Kidney (tissue), 14 donors: ENCODE measurements around the gene SEPTIN1. TPM values are rescaled to one million over a fixed set of nuclear protein-coding genes. Genes with fewer than 3 reads are reported as not detected.

Experiments
- DNase-seq, 5 donors: peaks; one replicate each; pipeline ENCODE4 v3.0.0-alpha.2; 2013 to 2020
- FAIRE-seq: peaks from 2 replicates; lab custom pipeline; 2012; peaks lifted over from hg19 to GRCh38; lab: Jason Lieb, UNC
- H3K27ac ChIP-seq, 2 donors: one replicate each; pipeline ENCODE4 v1.7.0; 2013; ENCODE audit warnings: low read depth in 2 of 2, low read length in 2 of 2, inconsistent platforms in 1 of 2
- H3K27me3 ChIP-seq: one replicate; pipeline ENCODE4 v1.7.1; 2013; ENCODE audit warnings: low read length, inconsistent platforms; ENCODE audit not compliant: control insufficient read depth, insufficient read depth
- H3K36me3 ChIP-seq, 3 donors: one replicate each; pipeline versions ENCODE4 v1.7.0 to v1.7.1; 2013; ENCODE audit warnings: low read length in 3 of 3, control low read depth in 1 of 3, inconsistent platforms in 1 of 3; ENCODE audit not compliant: insufficient read depth in 3 of 3, control insufficient read depth in 2 of 3
- H3K4me1 ChIP-seq, 3 donors: one replicate each; pipeline versions ENCODE4 v1.7.0 to v1.7.1; 2013; ENCODE audit warnings: low read length in 3 of 3, inconsistent platforms in 1 of 3, low read depth in 1 of 3; ENCODE audit not compliant: control insufficient read depth in 2 of 3, insufficient read depth in 2 of 3
- H3K4me3 ChIP-seq, 3 donors: one replicate each; pipeline versions ENCODE4 v1.7.0 to v1.8.1; 2013; ENCODE audit warnings: low read length in 3 of 3, control low read depth in 1 of 3, inconsistent platforms in 1 of 3
- H3K9ac ChIP-seq, 3 donors: one replicate each; pipeline versions ENCODE4 v1.7.0 to v1.7.1; 2013; ENCODE audit warnings: low read length in 3 of 3, control low read depth in 1 of 3, inconsistent platforms in 1 of 3
- H3K9me3 ChIP-seq, 3 donors: one replicate each; pipeline versions ENCODE4 v1.7.0 to v1.7.1; 2013; ENCODE audit warnings: low read length in 3 of 3, control low read depth in 1 of 3, inconsistent platforms in 1 of 3; ENCODE audit not compliant: control insufficient read depth in 2 of 3, insufficient read depth in 1 of 3
- CTCF ChIP-seq: IDR thresholded peaks from 3 replicates; pipeline ENCODE4 v1.5.1; 2012; ENCODE audit warnings: mild to moderate bottlenecking, moderate library complexity, borderline replicate concordance; ENCODE audit not compliant: insufficient read depth; ENCODE audit errors: extremely low read depth
- intact Hi-C: fragments of 100-400 bp; cut with DNase I; formaldehyde crosslinking; loops from one replicate; pipeline ENCODE4 v1.11.1; 2022
- polyA plus RNA-seq: library from polyadenylated mRNA; stranded (reverse); fragments of 350-450 nt; fragmentation: Illumina TruSeq; extraction: RNeasy Lipid Tissue Mini Kit (QIAGEN cat#74804); gene quantifications from one replicate; pipeline ENCODE4 v1.2.3, GENCODE V29; 2014; ENCODE audit warnings: low read depth, low replicate concordance; ENCODE audit not compliant: insufficient read depth
- total RNA-seq: library from RNA; stranded (reverse); fragmentation: NEBNext Ultra II Directional; extraction: Animal tissue kit (Norgen Biotek cat#: 25700); gene quantifications from one replicate; pipeline ENCODE4 v1.2.1, GENCODE V29; 2021
- donor health status: control.
- donor health status: control.
- donor health status: control.
- donor health status: control.
- donor health status: control.
- donor health status: DM: yes; HTN: yes; CAD: no.
- donor health status: Normal renal cell carcinoma (clear cell type).

The SEPTIN1 gene
- total and polyA plus RNA-seq, 2 donors from 2014 or later: 5.0 to 12.8 TPM

GRCh38 chr16:30369938-30370455, 12.4 kb downstream of the SEPTIN1 start:
- peak overlapping the region in 1 of 3 donors; percentile 89 for H3K4me3 ChIP-seq
- peaks cover 0 to 5% (median 2%) of the 10 kb centered on the region in 3 donors for H3K36me3 ChIP-seq
- H3K9me3 ChIP-seq: no peaks in the 10 kb centered on the region
- no peaks in the 10 kb centered on the region for H3K27me3 ChIP-seq
- peak; percentile 9 for TF ChIP-seq CTCF
- peaks cover 0 to 20% (median 4%) of the 10 kb centered on the region in 3 donors for H3K4me1 ChIP-seq
- peak overlapping the region; percentile 47 to 69 for H3K27ac ChIP-seq
- DNase-seq (no peak), FAIRE-seq (no peak)
- intact Hi-C loops: no loop called here
- H3K9ac ChIP-seq: peak overlapping the region in 1 of 3 donors; percentile 65

GRCh38 chr16:30369091-30369937, 13.0 kb downstream of the SEPTIN1 start:
- peak in 3 of 5 donors; percentile 33 to 88 (median 78) for DNase-seq
- H3K27me3 ChIP-seq: no peaks in the 10 kb centered on the region
- no peak for FAIRE-seq
- H3K4me3 ChIP-seq: peak overlapping the region; percentile 61 to 89 (median 80)
- peak overlapping the region; percentile 47 to 69 for H3K27ac ChIP-seq
- H3K9me3 ChIP-seq: no peaks in the 10 kb centered on the region
- H3K9ac ChIP-seq: peak overlapping the region; percentile 53 to 78 (median 65)
- TF ChIP-seq CTCF: no peak
- intact Hi-C loops: no loop called here
- H3K36me3 ChIP-seq: peaks cover 0 to 10% (median 9%) of the 10 kb centered on the region in 3 donors
- peaks cover 0 to 20% (median 4%) of the 10 kb centered on the region in 3 donors for H3K4me1 ChIP-seq

GRCh38 chr16:30368792-30369090, 13.6 kb downstream of the SEPTIN1 start:
- no peak for TF ChIP-seq CTCF
- Histone ChIP-seq H3K4me3 (peak overlapping the region; percentile 61 to 89 (median 80)), H3K27me3 (no peaks in the 10 kb centered on the region), H3K9ac (peak overlapping the region; percentile 53 to 78 (median 65)), H3K27ac (peak overlapping the region in 1 of 2 donors; percentile 47), H3K4me1 (peaks cover 0 to 20% (median 4%) of the 10 kb centered on the region in 3 donors), H3K9me3 (no peaks in the 10 kb centered on the region), H3K36me3 (peaks cover 0 to 10% (median 9%) of the 10 kb centered on the region in 3 donors)
- FAIRE-seq (no peak), DNase-seq (no peak)
- intact Hi-C loops: no loop called here
